ENCODE results near the gene GALNT18.

DNA sequence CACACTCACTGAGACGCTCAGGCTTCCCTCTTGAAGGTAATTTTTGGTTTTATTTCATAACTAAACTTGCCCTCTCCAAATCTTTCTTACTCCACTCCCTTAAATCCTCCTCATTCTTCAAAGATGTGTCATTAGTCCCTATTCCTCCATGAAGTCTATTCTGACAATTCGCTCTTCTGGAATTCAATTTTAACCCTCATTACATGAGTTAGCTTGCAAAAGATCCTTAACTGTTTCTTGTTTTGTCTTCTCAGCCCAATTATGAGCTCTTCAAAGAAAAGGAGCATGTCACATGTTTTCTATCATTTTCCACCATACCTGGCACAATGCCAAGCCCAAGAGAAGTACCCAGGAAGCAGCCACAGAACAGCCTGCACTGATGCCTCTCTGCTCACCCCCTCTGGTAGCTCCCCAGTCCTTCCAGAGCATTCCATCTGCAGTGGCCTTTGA, 13.0 kb downstream of the GALNT18 start:
- TF ChIP-seq, protein P1, sequence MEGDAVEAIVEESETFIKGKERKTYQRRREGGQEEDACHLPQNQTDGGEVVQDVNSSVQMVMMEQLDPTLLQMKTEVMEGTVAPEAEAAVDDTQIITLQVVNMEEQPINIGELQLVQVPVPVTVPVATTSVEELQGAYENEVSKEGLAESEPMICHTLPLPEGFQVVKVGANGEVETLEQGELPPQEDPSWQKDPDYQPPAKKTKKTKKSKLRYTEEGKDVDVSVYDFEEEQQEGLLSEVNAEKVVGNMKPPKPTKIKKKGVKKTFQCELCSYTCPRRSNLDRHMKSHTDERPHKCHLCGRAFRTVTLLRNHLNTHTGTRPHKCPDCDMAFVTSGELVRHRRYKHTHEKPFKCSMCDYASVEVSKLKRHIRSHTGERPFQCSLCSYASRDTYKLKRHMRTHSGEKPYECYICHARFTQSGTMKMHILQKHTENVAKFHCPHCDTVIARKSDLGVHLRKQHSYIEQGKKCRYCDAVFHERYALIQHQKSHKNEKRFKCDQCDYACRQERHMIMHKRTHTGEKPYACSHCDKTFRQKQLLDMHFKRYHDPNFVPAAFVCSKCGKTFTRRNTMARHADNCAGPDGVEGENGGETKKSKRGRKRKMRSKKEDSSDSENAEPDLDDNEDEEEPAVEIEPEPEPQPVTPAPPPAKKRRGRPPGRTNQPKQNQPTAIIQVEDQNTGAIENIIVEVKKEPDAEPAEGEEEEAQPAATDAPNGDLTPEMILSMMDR (IDR thresholded peaks at IDR 0.05; ENCODE audit: low read depth, low read length, missing input control), result no peak
- TF ChIP-seq SP1 (IDR thresholded peaks at IDR 0.05) (no peak), RAD21 (IDR thresholded peaks at IDR 0.05) (no peak), EGR1 (IDR thresholded peaks at IDR 0.05; ENCODE audit: low read depth in 2 of 2) (no peak), TAF1 (conservative IDR thresholded peaks at IDR 0.05) (no peak), HNF4A (conservative IDR thresholded peaks at IDR 0.05) (no peak), GABPA (IDR thresholded peaks at IDR 0.05 in 1 of 2, conservative IDR thresholded peaks at IDR 0.05 in 1 of 2) (no peak)
- TF ChIP-seq, protein P2, sequence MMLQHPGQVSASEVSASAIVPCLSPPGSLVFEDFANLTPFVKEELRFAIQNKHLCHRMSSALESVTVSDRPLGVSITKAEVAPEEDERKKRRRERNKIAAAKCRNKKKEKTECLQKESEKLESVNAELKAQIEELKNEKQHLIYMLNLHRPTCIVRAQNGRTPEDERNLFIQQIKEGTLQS (IDR thresholded peaks at IDR 0.05), result no peak
- TF ChIP-seq, protein P3, sequence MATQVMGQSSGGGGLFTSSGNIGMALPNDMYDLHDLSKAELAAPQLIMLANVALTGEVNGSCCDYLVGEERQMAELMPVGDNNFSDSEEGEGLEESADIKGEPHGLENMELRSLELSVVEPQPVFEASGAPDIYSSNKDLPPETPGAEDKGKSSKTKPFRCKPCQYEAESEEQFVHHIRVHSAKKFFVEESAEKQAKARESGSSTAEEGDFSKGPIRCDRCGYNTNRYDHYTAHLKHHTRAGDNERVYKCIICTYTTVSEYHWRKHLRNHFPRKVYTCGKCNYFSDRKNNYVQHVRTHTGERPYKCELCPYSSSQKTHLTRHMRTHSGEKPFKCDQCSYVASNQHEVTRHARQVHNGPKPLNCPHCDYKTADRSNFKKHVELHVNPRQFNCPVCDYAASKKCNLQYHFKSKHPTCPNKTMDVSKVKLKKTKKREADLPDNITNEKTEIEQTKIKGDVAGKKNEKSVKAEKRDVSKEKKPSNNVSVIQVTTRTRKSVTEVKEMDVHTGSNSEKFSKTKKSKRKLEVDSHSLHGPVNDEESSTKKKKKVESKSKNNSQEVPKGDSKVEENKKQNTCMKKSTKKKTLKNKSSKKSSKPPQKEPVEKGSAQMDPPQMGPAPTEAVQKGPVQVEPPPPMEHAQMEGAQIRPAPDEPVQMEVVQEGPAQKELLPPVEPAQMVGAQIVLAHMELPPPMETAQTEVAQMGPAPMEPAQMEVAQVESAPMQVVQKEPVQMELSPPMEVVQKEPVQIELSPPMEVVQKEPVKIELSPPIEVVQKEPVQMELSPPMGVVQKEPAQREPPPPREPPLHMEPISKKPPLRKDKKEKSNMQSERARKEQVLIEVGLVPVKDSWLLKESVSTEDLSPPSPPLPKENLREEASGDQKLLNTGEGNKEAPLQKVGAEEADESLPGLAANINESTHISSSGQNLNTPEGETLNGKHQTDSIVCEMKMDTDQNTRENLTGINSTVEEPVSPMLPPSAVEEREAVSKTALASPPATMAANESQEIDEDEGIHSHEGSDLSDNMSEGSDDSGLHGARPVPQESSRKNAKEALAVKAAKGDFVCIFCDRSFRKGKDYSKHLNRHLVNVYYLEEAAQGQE (IDR thresholded peaks at IDR 0.05), result no peak
- TF ChIP-seq, protein P4, sequence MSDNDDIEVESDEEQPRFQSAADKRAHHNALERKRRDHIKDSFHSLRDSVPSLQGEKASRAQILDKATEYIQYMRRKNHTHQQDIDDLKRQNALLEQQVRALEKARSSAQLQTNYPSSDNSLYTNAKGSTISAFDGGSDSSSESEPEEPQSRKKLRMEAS (IDR thresholded peaks at IDR 0.05), result no peak

All from liver (tissue), 3 donors.